ENCODE measurements around the gene GOLGA3.
"Not testable (repeated sequence)": the region's sequence is repeated elsewhere in the genome, so short reads cannot be mapped to it uniquely, and the experiment has no call there.

GOLGA3 gene

GRCh38 chr12:132847363-132848356 is 19.0 kb upstream of the GOLGA3 start:
- DNase-seq = no peak

- not testable (repeated sequence) for DNase-seq
Measured at GRCh38 chr12:132844681-132845080, 16.0 kb upstream of the GOLGA3 start.

DNA sequence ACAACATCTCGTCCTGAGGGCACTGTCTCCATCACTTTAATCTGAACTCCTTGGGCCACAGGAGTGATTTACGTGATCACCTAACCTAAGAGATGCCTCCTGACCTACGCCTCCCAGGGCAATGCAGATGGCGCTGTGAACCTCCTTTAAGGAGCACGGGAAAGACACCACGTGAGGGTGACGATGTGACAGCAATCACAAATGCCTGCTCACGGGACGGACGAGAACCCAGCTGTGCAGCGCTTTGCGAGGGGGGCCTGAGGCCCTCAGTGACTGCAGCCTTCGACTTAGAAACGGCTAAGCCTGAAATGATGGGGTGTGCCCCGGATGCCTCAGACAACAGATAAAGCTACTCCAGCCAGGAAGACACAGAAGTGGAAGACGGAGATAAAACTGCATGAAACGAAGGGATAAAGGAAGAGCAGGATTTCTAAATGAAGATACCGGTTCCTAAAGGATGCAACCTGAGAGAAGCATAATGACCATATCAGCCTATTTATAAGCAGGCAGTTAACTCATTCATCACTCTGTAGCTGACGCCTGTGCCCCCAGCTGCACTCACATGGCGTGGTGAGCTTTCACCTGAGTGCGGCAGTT is 13.9 kb upstream of the GOLGA3 start:
- no peak for DNase-seq

GRCh38 chr12:132841151-132841550 is 12.5 kb upstream of the GOLGA3 start:
- DNase-seq = no peak

- no peak for DNase-seq
Measured at GRCh38 chr12:132840536-132840935, 11.9 kb upstream of the GOLGA3 start.

DNA sequence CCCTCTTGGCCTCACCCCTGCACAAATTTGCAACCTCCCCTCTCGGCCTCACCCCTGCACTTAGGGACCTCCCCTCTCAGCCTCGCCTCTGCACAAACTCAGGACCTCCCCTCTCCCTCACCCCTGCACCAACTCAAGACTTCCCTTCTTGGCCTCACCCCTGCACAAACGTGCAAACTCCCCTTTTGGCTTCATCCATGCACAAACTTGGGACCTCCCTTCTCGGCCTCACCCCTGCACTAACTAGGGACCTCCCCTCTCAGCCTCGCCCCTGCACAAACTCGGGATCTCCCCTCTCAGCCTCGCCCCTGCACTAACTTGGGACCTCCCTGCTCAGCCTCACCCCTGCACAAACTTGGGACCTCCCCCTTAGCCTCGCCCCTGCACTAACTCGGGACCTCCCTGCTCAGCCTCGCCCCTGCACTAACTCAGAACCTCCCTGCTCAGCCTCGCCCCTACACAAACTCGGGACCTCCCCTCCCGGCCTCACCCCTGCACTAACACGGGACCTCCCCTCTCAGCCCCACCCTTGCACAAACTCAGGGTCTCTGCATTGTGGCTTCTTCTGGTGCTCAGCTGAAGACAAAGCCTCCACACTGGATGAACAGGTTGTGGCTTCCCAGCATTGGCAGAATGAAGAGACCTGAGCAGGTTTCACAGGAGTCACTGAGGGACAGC is 11.0 kb upstream of the GOLGA3 start:
- DNase-seq = no peak

GRCh38 chr12:132838410-132839080 is 9.9 kb upstream of the GOLGA3 start:
- DNase-seq = no peak

- no peak for DNase-seq
Measured at GRCh38 chr12:132837693-132838409, 9.2 kb upstream of the GOLGA3 start.

DNA sequence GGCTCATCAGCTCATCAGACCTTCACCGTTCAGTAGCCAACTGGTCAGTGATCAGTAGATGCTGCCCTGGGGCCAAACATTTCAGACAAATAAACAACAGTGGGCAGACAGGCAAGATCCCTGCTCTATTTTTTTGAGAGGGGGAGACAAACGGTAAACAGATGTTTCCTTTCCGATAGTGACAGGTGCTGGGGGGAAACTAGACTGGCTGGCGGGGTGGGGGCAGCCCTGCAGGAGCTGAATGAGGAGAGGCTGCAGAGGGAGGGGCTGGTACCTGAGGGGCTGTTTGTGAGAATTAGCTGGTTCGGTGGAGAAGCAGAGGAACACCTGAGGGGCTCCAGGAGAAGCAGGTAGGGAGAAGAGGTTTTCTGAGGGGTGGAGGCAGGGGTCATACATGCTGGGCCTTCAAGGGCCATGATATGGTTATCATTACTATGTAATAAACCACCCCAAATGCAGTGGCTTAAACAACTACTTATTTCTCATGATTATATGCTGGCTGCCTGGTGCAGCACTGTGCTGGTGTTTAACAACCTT is 8.2 kb upstream of the GOLGA3 start:
- DNase-seq = no peak

DNA sequence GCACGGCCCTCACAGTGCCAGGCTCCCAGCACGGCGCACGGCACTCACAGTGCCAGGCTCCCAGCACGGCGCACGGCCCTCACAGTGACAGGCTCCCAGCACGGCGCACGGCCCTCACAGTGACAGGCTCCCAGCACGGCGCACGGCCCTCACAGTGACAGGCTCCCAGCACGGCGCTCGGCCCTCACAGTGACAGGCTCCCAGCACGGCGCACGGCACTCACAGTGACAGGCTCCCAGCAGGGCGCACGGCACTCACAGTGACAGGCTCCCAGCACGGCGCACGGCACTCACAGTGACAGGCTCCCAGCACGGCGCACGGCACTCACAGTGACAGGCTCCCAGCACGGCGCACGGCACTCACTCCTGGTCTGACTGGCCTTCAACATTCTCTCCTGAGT is 7.6 kb upstream of the GOLGA3 start:
- not testable (repeated sequence) for DNase-seq

DNA sequence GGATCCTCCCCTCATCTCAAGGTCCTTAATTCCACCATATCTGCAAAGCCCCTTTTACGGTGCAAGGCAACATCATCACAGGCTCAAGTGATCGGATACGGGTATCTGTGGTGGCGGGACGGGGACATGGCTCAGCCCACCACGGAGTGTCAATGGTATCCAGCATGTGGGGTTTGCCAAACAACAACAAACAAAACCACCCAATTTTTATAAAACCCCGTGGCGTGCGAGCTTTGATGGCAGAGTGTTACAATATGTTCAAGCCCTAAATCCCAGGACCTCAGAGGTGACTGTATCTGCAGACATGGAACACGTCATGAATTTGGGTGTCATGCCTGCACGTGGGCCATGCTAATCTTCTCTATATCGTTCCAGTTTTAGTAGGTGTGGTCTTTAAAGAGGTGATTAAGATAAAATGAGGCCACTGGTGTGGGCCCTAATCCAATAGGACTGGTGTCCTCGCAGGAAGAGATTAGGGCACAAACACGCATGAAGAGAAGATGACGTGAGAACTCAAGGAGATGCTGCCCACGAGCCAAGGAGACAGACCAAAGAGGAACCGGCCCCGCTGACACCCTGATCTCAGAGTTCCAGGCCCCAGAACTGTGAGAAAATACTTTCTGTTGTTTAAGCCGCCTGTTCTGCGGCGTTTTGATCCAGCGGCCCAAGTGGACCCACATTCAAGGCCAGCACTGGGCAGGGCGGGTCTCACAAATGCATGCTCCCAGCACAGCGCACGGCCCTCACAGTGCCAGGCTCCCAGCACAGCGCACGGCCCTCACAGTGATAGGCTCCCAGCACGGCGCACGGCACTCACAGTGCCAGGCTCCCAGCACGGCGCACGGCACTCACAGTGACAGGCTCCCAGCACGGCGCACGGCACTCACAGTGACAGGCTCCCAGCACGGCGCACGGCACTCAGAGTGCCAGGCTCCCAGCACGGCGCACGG is 6.7 kb upstream of the GOLGA3 start:
- DNase-seq = no peak

DNA sequence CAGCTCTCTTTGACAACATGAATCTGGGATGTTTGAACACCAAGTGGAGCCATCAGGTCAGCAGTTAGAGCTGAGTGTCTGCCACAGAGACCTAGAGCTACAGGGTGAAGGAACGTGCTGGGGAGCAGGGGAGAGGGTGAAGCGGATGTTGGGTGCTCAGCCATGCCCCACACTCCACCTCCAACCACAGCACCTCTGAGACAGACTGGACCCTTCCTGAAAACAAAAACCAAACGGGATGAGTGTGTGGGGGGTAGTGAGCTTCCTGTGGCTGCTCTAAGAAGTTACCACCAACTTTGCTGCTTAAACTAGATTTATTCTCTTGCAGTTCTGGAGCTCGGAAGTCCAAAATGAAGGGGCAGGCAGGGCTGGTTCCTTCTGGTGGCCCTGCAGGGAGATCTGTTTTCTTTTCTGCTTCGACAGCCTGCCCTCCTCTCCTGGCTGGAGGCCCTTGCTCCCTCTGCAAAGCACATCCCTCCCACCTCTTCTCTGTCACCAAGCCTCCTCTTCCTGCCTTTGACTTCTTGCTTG is 5.6 kb upstream of the GOLGA3 start:
- DNase-seq = no peak

DNA sequence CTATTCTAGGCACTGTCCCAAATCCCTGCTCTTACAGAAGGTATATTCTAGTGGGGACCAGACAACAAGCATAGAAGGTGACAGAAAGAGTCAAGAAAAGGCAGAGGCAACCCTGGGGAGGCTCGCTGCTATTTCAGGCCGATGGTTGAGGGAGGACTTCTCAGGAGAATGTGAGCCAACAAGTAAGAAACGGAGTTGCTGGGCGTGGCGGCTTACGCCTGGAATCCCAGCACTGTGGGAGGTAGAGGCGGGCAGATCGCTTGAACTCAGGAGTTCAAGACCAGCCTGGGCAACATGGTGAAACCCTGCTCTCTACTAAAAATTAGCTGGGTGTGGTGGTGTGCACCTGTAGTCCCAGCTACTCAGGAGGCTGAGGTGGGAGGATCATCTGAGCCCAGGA is 4.7 kb upstream of the GOLGA3 start:
- no peak for DNase-seq

DNA sequence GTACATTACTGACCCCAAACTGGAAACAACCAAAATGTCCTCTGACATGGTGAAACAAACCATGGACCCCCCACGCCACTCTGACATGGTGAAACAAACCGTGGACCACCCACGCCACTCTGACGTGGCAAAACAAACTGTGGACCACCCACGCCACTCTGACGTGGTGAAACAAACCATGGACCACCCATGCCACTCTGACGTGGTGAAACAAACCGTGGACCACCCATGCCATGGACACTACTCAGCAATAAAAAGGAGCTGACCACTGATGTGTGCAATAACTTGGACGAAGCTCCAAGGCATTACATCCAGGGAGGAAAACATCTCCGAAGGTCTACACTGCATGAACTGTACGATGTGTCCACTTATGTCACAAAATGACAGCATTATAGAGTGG is 3.1 kb upstream of the GOLGA3 start:
- no peak for DNase-seq

GRCh38 chr12:132827763-132828703 is 636 bp downstream of the GOLGA3 start:
- peak; percentile 19 for DNase-seq

DNA sequence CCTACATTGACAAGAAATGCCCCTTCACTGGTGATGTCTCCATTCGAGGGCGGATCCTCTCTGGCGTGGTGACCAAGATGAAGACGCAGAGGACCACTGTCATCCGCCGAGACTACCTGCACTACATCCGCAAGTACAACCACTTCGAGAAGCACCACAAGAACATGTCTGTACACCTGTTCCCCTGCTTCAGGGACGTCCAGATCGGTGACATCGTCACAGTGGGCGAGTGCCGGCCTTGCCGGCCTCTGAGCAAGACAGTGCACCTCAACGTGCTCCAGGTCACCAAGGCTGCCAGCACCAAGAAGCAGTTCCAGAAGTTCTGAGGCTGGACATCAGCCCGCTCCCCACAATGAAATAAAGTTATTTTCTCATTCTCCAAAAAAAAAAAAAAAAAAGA is 2.8 kb downstream of the GOLGA3 start:
- no peak for DNase-seq

DNA sequence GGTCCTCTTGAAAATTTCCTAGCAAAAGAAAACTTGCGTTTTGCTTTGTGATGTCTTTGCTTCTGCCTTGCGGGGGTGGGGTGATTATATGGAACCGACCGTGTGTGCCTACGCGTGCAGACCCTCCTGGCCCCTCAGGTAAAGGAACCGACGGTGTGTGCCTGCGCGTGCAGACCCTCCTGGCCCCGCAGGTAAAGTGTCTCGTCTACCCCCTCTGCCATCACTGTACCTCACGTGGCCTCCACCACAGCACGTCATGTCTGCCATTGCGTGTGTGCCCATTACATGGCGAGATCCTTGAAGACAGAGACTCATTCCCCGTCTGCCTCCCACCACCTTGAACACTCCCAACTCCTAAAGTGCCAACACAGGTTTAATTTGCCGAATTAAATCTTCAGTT is 3.6 kb downstream of the GOLGA3 start:
- no peak for DNase-seq

GRCh38 chr12:132824053-132824452 is 4.6 kb downstream of the GOLGA3 start:
- no peak for DNase-seq

GRCh38 chr12:132818562-132818961 is 10.1 kb downstream of the GOLGA3 start:
- DNase-seq = no peak

- DNase-seq = no peak
Measured at GRCh38 chr12:132814232-132814631, 14.4 kb downstream of the GOLGA3 start.
